HepG2 (cell line): Measurements from ENCODE around the gene ADI1. TPM values are rescaled to one million over a fixed set of nuclear protein-coding genes. Genes with fewer than 3 reads are reported as not detected.

Source experiments
- ATAC-seq: fragments of 200-7000 bp; cut with Tn5 transposase; 3 replicates; pipeline ENCODE4 v1.9.1; 2020; ENCODE audit warnings: mild to moderate bottlenecking, moderate library complexity
- BruUV-seq: library from RNA; stranded (reverse); fragments of 400-500 nt; replicated peaks from 2 replicates; lab custom pipeline; 2021; lab: Mats Ljungman, UMichigan
- CTCF ChIA-PET: fragments of 300-600 bp; formaldehyde crosslinking; extraction: SDS; loops from one replicate; lab custom pipeline; 2021; ENCODE audit warnings: low total read pairs, inconsistent platforms, low intra/inter-chr PET ratio; lab: Yijun Ruan, JAX
- POLR2A ChIA-PET: fragments of 350-600 bp; sonication (Branson Sonifier 250); formaldehyde crosslinking; loops from one replicate; lab custom pipeline; 2020; ENCODE audit warnings: antibody characterized with exemption, inconsistent platforms; lab: Yijun Ruan, JAX
- DNase-seq: peaks from one replicate; pipeline ENCODE4 v3.0.0-alpha.2; 2015; ENCODE audit warnings: low spot score
- FAIRE-seq: peaks from 3 replicates; lab custom pipeline; 2011; peaks lifted over from hg19 to GRCh38; lab: Jason Lieb, UNC
- H2AFZ ChIP-seq: one replicate; pipeline ENCODE4 v1.6.1; 2011; ENCODE audit warnings: low read length, inconsistent platforms
- H3K27ac ChIP-seq: fragments of 300-600 bp; 3 replicates; pipeline ENCODE4 v1.8.0; 2011; ENCODE audit warnings: mixed run types, mild to moderate bottlenecking, mixed read lengths, low read length, inconsistent platforms; ENCODE audit not compliant: insufficient read depth; ENCODE audit errors: extremely low read length
- H3K27me3 ChIP-seq, 2 experiments: fragments of 200-600 bp in 1 of 2; 2 replicates in 1 of 2; 3 replicates in 1 of 2; pipeline versions ENCODE4 v1.6.0 to v1.8.0; 2011; ENCODE audit warnings: low read length in 2 of 2, mild to moderate bottlenecking in 2 of 2, moderate library complexity in 2 of 2, inconsistent platforms in 1 of 2; ENCODE audit not compliant: insufficient read depth in 2 of 2, control insufficient read depth in 1 of 2
- H3K36me3 ChIP-seq, 2 experiments: fragments of 200-600 bp in 1 of 2; replicated peaks in 1 of 2; 2 replicates in 1 of 2; 3 replicates in 1 of 2; pipeline versions ENCODE4 v1.5.1 to v1.8.0; 2011; ENCODE audit warnings: low read length in 2 of 2, inconsistent platforms in 1 of 2; ENCODE audit not compliant: insufficient read depth in 2 of 2, control insufficient read depth in 1 of 2
- H3K4me1 ChIP-seq: 2 replicates; pipeline ENCODE4 v1.5.1; 2012; ENCODE audit warnings: low read length, inconsistent platforms; ENCODE audit not compliant: insufficient read depth
- H3K4me2 ChIP-seq: 2 replicates; pipeline ENCODE4 v1.6.0; 2011; ENCODE audit warnings: low read depth, low read length, inconsistent platforms
- H3K4me3 ChIP-seq, 3 experiments: fragments of 200-600 bp in 1 of 3; sonication (generic), shearing (Covaris generic) in 1 of 3; replicated peaks in 1 of 3; 2 replicates each; pipeline ENCODE4 v1.5.1; 2011 to 2016; ENCODE audit warnings: low read length in 3 of 3, inconsistent platforms in 2 of 3, low read depth in 2 of 3, mild to moderate bottlenecking in 2 of 3, control low read depth in 1 of 3, mixed read lengths in 1 of 3; ENCODE audit not compliant: insufficient read depth in 1 of 3
- H3K79me2 ChIP-seq: one replicate; pipeline ENCODE4 v1.6.1; 2011; ENCODE audit warnings: low read length, inconsistent platforms; ENCODE audit not compliant: insufficient read depth
- H3K9ac ChIP-seq: 2 replicates; pipeline ENCODE4 v1.6.0; 2011; ENCODE audit warnings: mild to moderate bottlenecking, low read depth, low read length, inconsistent platforms; ENCODE audit not compliant: insufficient read depth
- H3K9me3 ChIP-seq: 2 replicates; pipeline ENCODE4 v1.5.1; 2012; ENCODE audit warnings: mild to moderate bottlenecking, low read length
- H4K20me1 ChIP-seq: 2 replicates; pipeline ENCODE4 v1.6.0; 2011; ENCODE audit warnings: inconsistent platforms, mild to moderate bottlenecking, low read length, moderate library complexity; ENCODE audit not compliant: insufficient read depth
- AGO2 ChIP-seq: fragments of 200-400 bp; formaldehyde crosslinking; optimal IDR thresholded peaks from 2 replicates; pipeline ENCODE3; 2017; ENCODE audit warnings: mild to moderate bottlenecking, low read depth, low read length, moderate library complexity
- CTCF ChIP-seq: sonication (generic); formaldehyde crosslinking; IDR thresholded peaks from 2 replicates; pipeline ENCODE4 v1.5.0; 2020; ENCODE audit warnings: mild to moderate bottlenecking, missing genetic modification reagents, moderate library complexity
- FOXC1 ChIP-seq: sonication (generic); formaldehyde crosslinking; IDR thresholded peaks from 2 replicates; pipeline ENCODE4 v1.8.0; 2022; ENCODE audit warnings: mild to moderate bottlenecking, missing genetic modification reagents, borderline replicate concordance
- GABPB1 ChIP-seq: IDR thresholded peaks from 2 replicates; pipeline ENCODE4 v1.6.1; 2016; ENCODE audit warnings: mild to moderate bottlenecking, missing genetic modification reagents, moderate library complexity, missing compliant biosample characterization
- RAD21 ChIP-seq: fragments of 450-650 bp; formaldehyde crosslinking; IDR thresholded peaks from 2 replicates; pipeline ENCODE4 v1.5.0; 2020; ENCODE audit warnings: mild to moderate bottlenecking
- RBFOX2 ChIP-seq: fragments of 200-400 bp; formaldehyde crosslinking; IDR thresholded peaks from 2 replicates; pipeline ENCODE4 v1.6.1; 2017; ENCODE audit warnings: low read depth, mild to moderate bottlenecking, low read length
- REL ChIP-seq: sonication (generic); formaldehyde crosslinking; conservative IDR thresholded peaks from 2 replicates; pipeline ENCODE4 v1.8.0; 2022; ENCODE audit warnings: mild to moderate bottlenecking, missing genetic modification reagents, moderate library complexity
- RXRA ChIP-seq: sonication (generic); formaldehyde crosslinking; IDR thresholded peaks from 2 replicates; pipeline ENCODE4 v1.5.1; 2020; ENCODE audit warnings: missing genetic modification reagents
- SCMH1 ChIP-seq: sonication (generic); formaldehyde crosslinking; IDR thresholded peaks from 2 replicates; pipeline ENCODE4 v1.9.0; 2021; ENCODE audit warnings: missing genetic modification reagents, mild to moderate bottlenecking, borderline replicate concordance
- SOX6 ChIP-seq, 2 experiments: fragments of 450-650 bp in 1 of 2; sonication (generic) in 1 of 2; formaldehyde crosslinking in 1 of 2; IDR thresholded peaks; 2 replicates each; pipeline versions ENCODE4 v1.4.0 to v1.6.1; 2017 to 2020; ENCODE audit warnings: antibody characterized with exemption in 1 of 2, mild to moderate bottlenecking in 1 of 2, missing genetic modification reagents in 1 of 2
- SSRP1 ChIP-seq: IDR thresholded peaks from 2 replicates; pipeline ENCODE4 v1.6.1; 2016; ENCODE audit warnings: control low read depth
- U2AF1 ChIP-seq: fragments of 200-400 bp; formaldehyde crosslinking; optimal IDR thresholded peaks from 2 replicates; pipeline ENCODE3; 2017; ENCODE audit warnings: mild to moderate bottlenecking, low read depth, low read length
- ZNF136 ChIP-seq: sonication (generic); formaldehyde crosslinking; IDR thresholded peaks from 2 replicates; pipeline ENCODE4 v1.8.1; 2022; ENCODE audit warnings: low read depth, mild to moderate bottlenecking, moderate library complexity, missing genetic modification reagents
- ZNF687 ChIP-seq: sonication (generic); formaldehyde crosslinking; IDR thresholded peaks from 2 replicates; pipeline ENCODE4 v1.5.1; 2020; ENCODE audit warnings: mild to moderate bottlenecking, missing genetic modification reagents, moderate library complexity
- ZNF703 ChIP-seq: sonication (generic); formaldehyde crosslinking; IDR thresholded peaks from 2 replicates; pipeline ENCODE4 v1.5.1; 2020; ENCODE audit warnings: missing genetic modification reagents, mild to moderate bottlenecking, moderate library complexity, borderline replicate concordance
- ZNF839 ChIP-seq: sonication (generic); formaldehyde crosslinking; IDR thresholded peaks from 2 replicates; pipeline ENCODE4 v1.4.0; 2020; ENCODE audit warnings: missing genetic modification reagents, mild to moderate bottlenecking, borderline replicate concordance
- ZSCAN21 ChIP-seq: sonication (generic); formaldehyde crosslinking; IDR thresholded peaks from 2 replicates; pipeline ENCODE4 v1.8.0; 2022; ENCODE audit warnings: mild to moderate bottlenecking, missing genetic modification reagents, moderate library complexity, borderline replicate concordance
- WGBS: methylation state at CpG from one replicate; pipeline ENCODE4 v1.1.6; 2017; ENCODE audit warnings: low lambda C conversion rate; 5-methylcytosine and 5-hydroxymethylcytosine counted together
- in situ Hi-C: cut with HindIII; loops from 2 replicates; pipeline ENCODE4 v1.10.0; 2017; ENCODE audit warnings: low pct_unique_long_range_greater_than_20kb; ENCODE audit not compliant: extremely low pct_ligation_motif_present
- intact Hi-C: fragments of 100-400 bp; cut with micrococcal nuclease; formaldehyde crosslinking; loops from one replicate; pipeline ENCODE4 v1.10.0; 2022; ENCODE audit not compliant: unreplicated experiment
- polyA plus RNA-seq, 8 experiments: library from polyadenylated mRNA; depleted of rRNA in 3 of 8; stranded (reverse) in 7 of 8; unstranded in 1 of 8; fragments of >200 nt; fragmentation: Illumina TruSeq in 4 of 8; extraction: Trizol in 4 of 8; gene quantifications; 2 replicates each; pipeline versions ENCODE4 v1.2.1 to v1.2.3, GENCODE V29; 2011 to 2016; ENCODE audit warnings: low read depth in 4 of 8, missing spikeins in 1 of 8, mixed read lengths in 1 of 8; ENCODE audit not compliant: insufficient read depth in 1 of 8
- total RNA-seq, 5 experiments: library from RNA; depleted of rRNA; stranded (reverse); fragments of >200 nt; fragmentation: Illumina TruSeq; extraction: Trizol; gene quantifications; 2 replicates each; pipeline ENCODE4 v1.2.3, GENCODE V29; 2016; ENCODE audit warnings: low read depth in 1 of 5

Gene ADI1
- total and polyA plus RNA-seq, 2 of the 13 experiments (the other 11 are each of a cell fraction or from before 2014, with no cell fraction given) = 28.7 to 123 TPM

GRCh38 chr2:3465844-3466481 lies 53.4 kb downstream of the ADI1 start (continued):
- TF ChIP-seq CTCF (CRISPR knock-in tag) (peak; percentile 18; the same call in 1 of the 2 replicates), RAD21 (CRISPR knock-in tag) (no peak), RXRA (CRISPR knock-in tag) (peak; percentile 98), ZNF703 (no peak)

- DNase-seq (no peak), ATAC-seq (peak; percentile 13), FAIRE-seq (no peak)
- ChIA-PET CTCF (no interaction called here), POLR2A (interaction anchor here (0.8 to 4.1 kb wide), 18 partner anchors 11 to 192 kb away, joined by 3 to 35 read pairs (median 5); partner anchors contain the start of genes EIPR1, RNASEH1 and TRAPPC12)
- Histone ChIP-seq H4K20me1 (no peaks in the 10 kb centered on the region), H3K79me2 (no peaks in the 10 kb centered on the region), H3K4me2 (peak overlapping the region; percentile 59), H3K27ac (peak overlapping the region; percentile 84), H3K27me3 (no peaks in the 10 kb centered on the region), H3K9me3 (no peaks in the 10 kb centered on the region), H3K4me1 (peaks cover 39% of the 10 kb centered on the region), H3K9ac (peak overlapping the region; percentile 69), H3K4me3 (peak overlapping the region in 1 of 3 experiments; percentile 17; a peak in 1 of 6 replicates), H3K36me3 (peaks cover 11 to 20% of the 10 kb centered on the region in 2 experiments; a peak in 4 of 5 replicates), H2AFZ (no peak overlapping the region)
- BruUV-seq = TSS peak; percentile 98
- WGBS = 84% methylated on average over 28 of the region's 28 CpGs
- intact Hi-C loops (loop anchor here (1.0 to 5.0 kb wide), 2 partner anchors 88 to 185 kb away; partner anchors contain the start of genes EIPR1 and TRAPPC12), in situ Hi-C loops (no loop called here)
- TF ChIP-seq ZNF839 (no peak), GABPB1 (CRISPR knock-in tag) (peak; percentile 28; the same call in 1 of the 2 replicates), SSRP1 (peak; percentile 1; the same call in 1 of the 2 replicates), REL (CRISPR knock-in tag) (no peak), ZNF136 (CRISPR knock-in tag) (0 out of 2 replicates have a peak, but pooled peaks have one; percentile 1), FOXC1 (CRISPR knock-in tag) (no peak), RBFOX2 (no peak), ZSCAN21 (CRISPR knock-in tag) (0 out of 2 replicates have a peak, but pooled peaks have one; percentile 17), ZNF687 (CRISPR knock-in tag) (0 out of 2 replicates have a peak, but pooled peaks have one; percentile 15), SCMH1 (CRISPR knock-in tag) (no peak), AGO2 (peak; percentile 78), U2AF1 (no peak), SOX6 (IDR thresholded peaks at IDR 0.05) (no peak), SOX6 (CRISPR knock-in tag; IDR thresholded peaks at IDR 0.05) (no peak)
These were observed 54.0 kb downstream of the ADI1 start for GRCh38 chr2:3465328-3465727.
